BE2C (cell line): ENCODE results near the gene YBX1.

Experiments used
- DNase-seq: peaks from one replicate; pipeline ENCODE4 v3.0.0-alpha.2; 2020
- H3K27me3 ChIP-seq: fragments of 250-450 bp; sonication (Bioruptor Pico); 2 replicates; pipeline ENCODE4 v1.5.1; 2020; ENCODE audit warnings: mild to moderate bottlenecking
- H3K36me3 ChIP-seq: fragments of 250-450 bp; sonication (Bioruptor Pico); 2 replicates; pipeline ENCODE4 v1.5.1; 2020; ENCODE audit warnings: mild to moderate bottlenecking
- H3K4me1 ChIP-seq: fragments of 250-450 bp; sonication (Bioruptor Pico); 2 replicates; pipeline ENCODE4 v1.5.1; 2020
- H3K4me3 ChIP-seq: 2 replicates; pipeline ENCODE4 v1.5.1; 2011; ENCODE audit warnings: low read depth, low read length
- H3K9me3 ChIP-seq: fragments of 250-450 bp; sonication (Bioruptor Pico); 2 replicates; pipeline ENCODE4 v1.5.1; 2020
- CTCF ChIP-seq: IDR thresholded peaks from 2 replicates; pipeline ENCODE4 v1.5.1; 2012; ENCODE audit warnings: mild to moderate bottlenecking, low read depth, low read length

Gene YBX1

GRCh38 chr1:42742617-42743316, 60.5 kb downstream of the YBX1 start:
- no peak for DNase-seq
- Histone ChIP-seq H3K27me3 (no peaks in the 10 kb centered on the region), H3K4me1 (no peaks in the 10 kb centered on the region), H3K36me3 (peaks cover 4% of the 10 kb centered on the region; the same call in 1 of the 2 replicates), H3K4me3 (no peak overlapping the region), H3K9me3 (no peaks in the 10 kb centered on the region)
- TF ChIP-seq CTCF: no peak

- H3K4me1 ChIP-seq: no peaks in the 10 kb centered on the region
- no peaks in the 10 kb centered on the region for H3K9me3 ChIP-seq
- DNase-seq: no peak
- H3K4me3 ChIP-seq: no peak overlapping the region
- no peaks in the 10 kb centered on the region for H3K27me3 ChIP-seq
- no peak for TF ChIP-seq CTCF
- peaks cover 4% of the 10 kb centered on the region; the same call in 1 of the 2 replicates for H3K36me3 ChIP-seq
These were observed 61.3 kb downstream of the YBX1 start for GRCh38 chr1:42743317-42744147.

- Histone ChIP-seq H3K9me3 (no peaks in the 10 kb centered on the region), H3K4me3 (no peak overlapping the region), H3K4me1 (no peaks in the 10 kb centered on the region), H3K36me3 (peaks cover 4% of the 10 kb centered on the region; the same call in 1 of the 2 replicates), H3K27me3 (no peaks in the 10 kb centered on the region)
- no peak for DNase-seq
- TF ChIP-seq CTCF: no peak
These were observed 61.9 kb downstream of the YBX1 start for GRCh38 chr1:42744148-42744413.

- DNase-seq: no peak
- H3K9me3 ChIP-seq: no peaks in the 10 kb centered on the region
- no peaks in the 10 kb centered on the region for H3K27me3 ChIP-seq
- TF ChIP-seq CTCF: no peak
- peaks cover 6% of the 10 kb centered on the region; the same call in 1 of the 2 replicates for H3K36me3 ChIP-seq
- H3K4me3 ChIP-seq: no peak overlapping the region
- H3K4me1 ChIP-seq: no peaks in the 10 kb centered on the region
These were observed 63.6 kb downstream of the YBX1 start for GRCh38 chr1:42745851-42746250.

GRCh38 chr1:42746436-42747105, 64.4 kb downstream of the YBX1 start:
- H3K36me3 ChIP-seq: peaks cover 6% of the 10 kb centered on the region; the same call in 1 of the 2 replicates
- DNase-seq: no peak
- TF ChIP-seq CTCF: no peak
- H3K4me1 ChIP-seq: no peaks in the 10 kb centered on the region
- H3K4me3 ChIP-seq: no peak overlapping the region
- no peaks in the 10 kb centered on the region for H3K9me3 ChIP-seq
- H3K27me3 ChIP-seq: no peaks in the 10 kb centered on the region

- Histone ChIP-seq H3K36me3 (peaks cover 8% of the 10 kb centered on the region), H3K9me3 (no peaks in the 10 kb centered on the region), H3K4me3 (no peak overlapping the region), H3K27me3 (no peaks in the 10 kb centered on the region), H3K4me1 (no peaks in the 10 kb centered on the region)
- TF ChIP-seq CTCF: peak; percentile 73
- peak; percentile 67 for DNase-seq
These were observed 64.9 kb downstream of the YBX1 start for GRCh38 chr1:42747125-42747524.
